HTR-8/SVneo (cell line): ENCODE measurements around the gene YIPF3.
"Not testable (repeated sequence)": the region's sequence is repeated elsewhere in the genome, so short reads cannot be mapped to it uniquely, and the experiment has no call there.

Experiments used
- DNase-seq: peaks from one replicate; pipeline ENCODE4 v3.0.0; 2011; ENCODE audit warnings: low spot score, mixed read lengths; ENCODE audit not compliant: insufficient read length
- FAIRE-seq: peaks from 2 replicates; lab custom pipeline; 2011; peaks lifted over from hg19 to GRCh38; lab: Jason Lieb, UNC

The YIPF3 gene

DNA sequence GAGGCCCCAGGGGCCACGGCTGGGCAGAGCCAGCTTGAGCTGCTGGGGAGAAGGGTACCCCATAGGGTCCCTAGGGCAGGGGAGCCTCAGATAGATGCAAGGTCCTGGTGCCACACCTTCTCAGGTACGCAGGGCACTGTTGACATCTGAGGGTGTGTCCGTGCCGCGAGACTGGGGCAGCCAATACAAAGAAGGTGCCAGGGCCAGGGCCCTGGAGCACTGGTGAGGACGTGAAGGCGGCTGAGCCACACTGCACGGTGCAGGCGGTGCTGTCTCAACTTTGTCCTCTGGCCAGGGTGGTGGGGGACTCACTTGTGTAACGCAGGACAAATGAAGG lies 5.9 kb downstream of the YIPF3 start:
- no peak for DNase-seq
- no peak for FAIRE-seq

DNA sequence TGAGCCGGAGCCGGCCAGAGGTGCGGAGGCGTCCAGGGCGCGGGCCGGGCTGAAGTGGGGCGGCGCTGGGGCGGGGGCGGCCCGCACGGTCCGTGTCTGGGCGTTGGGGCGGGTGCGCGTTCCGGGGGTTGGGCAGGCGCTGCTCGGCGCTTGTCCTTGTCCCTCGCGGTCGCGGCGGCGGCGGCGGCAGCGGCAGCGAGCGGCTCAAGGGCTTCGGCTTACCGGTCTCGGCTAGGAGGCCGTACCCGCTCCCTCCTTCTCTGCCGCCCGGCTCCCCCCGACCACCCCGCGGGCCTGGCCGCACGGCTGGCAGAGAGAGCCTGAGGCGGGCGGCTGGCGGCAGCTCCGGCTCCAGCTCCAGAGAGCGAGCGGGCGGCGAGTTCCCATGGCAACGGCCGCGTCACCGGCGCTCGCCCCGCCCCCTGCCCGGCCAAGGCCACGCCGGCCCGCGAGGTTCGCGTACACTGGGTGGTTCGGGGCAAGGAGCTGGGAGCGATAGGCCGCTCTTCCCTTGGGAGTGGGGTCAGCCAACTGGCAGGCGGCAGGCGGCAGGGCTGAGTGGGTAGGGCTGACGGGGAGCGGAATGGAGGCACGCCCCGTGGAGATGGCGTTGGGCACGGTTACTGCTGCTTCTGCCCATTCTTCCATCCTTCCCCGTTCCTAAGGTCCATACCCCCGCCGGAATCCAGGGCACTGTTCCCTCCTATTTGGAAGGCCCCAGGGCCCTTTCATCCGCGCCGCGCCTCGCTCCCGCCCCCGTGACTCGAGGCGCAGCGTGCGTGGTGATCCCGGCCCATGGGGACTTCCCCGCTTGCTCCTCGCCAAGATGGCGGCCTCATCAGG lies 6.5 kb downstream of the YIPF3 start, which contains the start of gene LRRC73:
TSS of gene LRRC73 (minus strand) at position 363 of the 843 bp plus-strand sequence. CDS start 561 bp downstream, outside the sequence.
- DNase-seq: peak; percentile 80
- peak; percentile 96 for FAIRE-seq

- DNase-seq (no peak), FAIRE-seq (peak; percentile 51)
Measured at GRCh38 chr6:43509142-43509983, 7.4 kb downstream of the YIPF3 start.

DNA sequence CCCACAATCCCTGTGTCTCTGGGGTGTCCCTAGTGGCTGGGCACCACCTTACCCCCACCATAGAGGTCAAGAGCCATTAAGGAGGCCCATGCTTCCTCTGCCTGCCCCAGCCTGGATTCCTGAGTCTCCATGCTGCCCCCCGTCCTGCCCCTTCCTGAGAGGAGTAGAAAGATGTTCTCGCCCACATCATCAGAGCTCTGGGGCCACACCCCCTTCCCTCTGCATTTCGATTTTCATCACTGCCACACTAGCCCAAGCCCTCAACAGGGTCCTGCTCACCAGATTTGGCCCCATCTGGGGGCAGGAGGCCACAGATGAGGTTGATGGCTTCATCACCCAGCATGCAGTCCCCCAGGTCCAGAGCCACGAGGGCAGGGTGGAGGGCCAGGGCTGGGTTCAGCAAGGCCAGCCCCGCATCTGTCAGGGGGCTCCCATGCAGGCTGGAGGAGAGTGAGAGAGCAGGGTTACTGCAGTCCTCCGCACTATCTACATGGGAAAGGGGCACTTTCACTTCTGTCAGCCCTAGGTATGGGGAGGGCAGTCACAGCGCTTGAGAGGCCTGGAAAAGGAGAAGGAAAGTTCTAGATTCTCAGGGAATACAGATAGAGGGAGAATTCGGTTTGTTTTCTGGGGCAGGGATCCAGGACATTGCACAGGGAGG lies 8.1 kb downstream of the YIPF3 start:
- no peak for FAIRE-seq
- no peak for DNase-seq

- DNase-seq (peak; percentile 77), FAIRE-seq (peak; percentile 94)
Measured at GRCh38 chr6:43506667-43507471, 9.9 kb downstream of the YIPF3 start.

- FAIRE-seq (no peak), DNase-seq (no peak)
Measured at GRCh38 chr6:43506171-43506570, 10.6 kb downstream of the YIPF3 start.

DNA sequence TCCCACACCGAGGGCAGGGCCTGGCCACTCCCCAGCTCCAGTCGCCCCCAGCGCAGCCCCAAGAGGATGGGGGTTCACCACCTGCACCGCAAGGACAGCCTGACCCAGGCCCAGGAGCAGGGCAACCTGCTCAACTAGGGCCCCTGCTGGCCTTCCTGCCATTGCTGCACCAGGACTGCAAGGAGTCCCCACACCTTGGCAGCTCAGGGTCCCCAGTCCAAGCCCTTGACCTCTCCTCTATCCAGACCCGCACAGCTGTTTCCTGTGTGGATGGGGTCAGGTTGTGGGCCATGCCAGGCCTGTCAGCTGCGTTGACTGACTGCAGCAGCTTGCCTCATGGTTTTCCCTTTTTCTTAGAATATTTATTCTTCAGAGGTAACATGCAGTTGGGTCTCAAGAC lies 11.0 kb downstream of the YIPF3 start:
- FAIRE-seq: no peak

DNA sequence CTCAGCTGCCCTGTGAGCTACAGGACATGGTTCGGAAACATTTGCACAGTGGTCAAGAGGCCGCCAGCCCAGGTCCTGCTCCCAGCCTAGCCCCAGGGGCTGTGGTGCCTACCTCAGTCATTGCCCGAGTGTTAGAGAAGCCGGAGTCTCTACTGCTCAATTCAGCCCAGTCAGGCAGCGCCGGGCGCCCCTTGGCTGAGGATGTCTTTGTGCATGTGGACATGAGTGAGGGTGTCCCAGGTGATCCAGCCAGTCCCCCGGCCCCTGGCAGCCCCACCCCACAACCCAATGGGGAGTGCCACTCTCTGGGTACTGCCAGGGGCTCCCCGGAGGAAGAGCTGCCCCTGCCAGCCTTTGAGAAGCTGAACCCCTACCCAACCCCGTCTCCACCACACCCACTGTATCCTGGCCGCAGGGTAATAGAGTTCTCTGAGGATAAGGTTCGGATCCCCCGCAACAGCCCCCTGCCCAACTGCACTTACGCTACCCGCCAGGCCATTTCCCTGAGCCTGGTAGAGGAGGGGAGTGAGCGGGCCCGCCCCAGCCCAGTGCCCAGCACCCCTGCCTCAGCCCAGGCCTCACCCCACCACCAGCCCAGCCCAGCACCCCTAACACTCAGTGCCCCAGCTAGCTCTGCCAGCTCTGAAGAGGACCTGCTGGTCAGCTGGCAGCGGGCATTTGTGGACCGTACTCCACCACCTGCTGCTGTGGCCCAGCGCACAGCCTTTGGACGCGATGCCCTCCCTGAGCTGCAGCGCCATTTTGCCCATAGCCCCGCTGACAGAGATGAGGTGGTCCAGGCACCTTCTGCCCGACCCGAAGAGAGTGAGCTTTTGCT lies 11.8 kb downstream of the YIPF3 start:
- DNase-seq (no peak), FAIRE-seq (no peak)

More for the DNA sequence above, 11.0 kb downstream of the YIPF3 start:
- DNase-seq: no peak

GRCh38 chr6:43503443-43503842 lies 13.3 kb downstream of the YIPF3 start:
- FAIRE-seq (no peak), DNase-seq (no peak)

DNA sequence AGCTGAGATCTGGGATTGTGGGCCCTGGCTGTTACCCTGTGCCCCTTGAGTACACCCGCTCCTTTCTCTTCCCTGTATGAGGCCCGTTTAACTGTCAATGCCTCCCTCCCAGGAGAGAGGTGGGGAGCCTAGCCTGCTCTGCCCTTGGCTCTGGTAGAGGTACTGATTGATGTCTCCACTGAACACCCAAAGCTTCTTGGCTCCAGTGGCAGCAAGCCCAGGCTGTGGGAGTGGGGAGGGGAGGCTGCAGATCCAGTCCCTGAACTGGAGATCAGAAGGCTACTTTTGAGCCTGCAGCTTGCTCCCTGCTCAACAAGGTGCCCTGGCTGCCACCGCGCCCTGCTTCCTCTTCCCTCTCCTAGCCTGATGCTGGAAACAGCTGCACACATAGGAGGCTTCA lies 14.1 kb downstream of the YIPF3 start:
- DNase-seq (no peak), FAIRE-seq (no peak)

DNA sequence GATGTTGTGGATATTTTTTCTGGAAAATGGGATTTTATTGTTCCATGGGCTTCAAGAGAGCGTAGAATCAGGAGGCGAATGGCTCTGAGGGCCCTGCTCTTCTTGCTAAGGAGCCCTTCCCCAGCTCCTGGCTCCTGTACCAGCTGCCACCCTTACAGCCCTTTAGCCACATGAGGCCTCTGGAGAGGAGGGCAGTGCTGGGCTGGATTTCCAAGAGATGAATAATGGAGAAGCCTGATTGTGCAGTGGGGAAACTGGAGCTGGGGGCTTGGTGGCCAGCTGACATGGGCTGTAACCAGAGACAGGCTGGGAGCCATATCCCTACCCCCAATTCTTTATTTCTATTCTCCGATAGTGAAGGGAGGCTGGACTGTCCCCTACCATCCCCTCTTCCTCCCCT lies 15.8 kb downstream of the YIPF3 start:
- no peak for FAIRE-seq
- DNase-seq: no peak

DNA sequence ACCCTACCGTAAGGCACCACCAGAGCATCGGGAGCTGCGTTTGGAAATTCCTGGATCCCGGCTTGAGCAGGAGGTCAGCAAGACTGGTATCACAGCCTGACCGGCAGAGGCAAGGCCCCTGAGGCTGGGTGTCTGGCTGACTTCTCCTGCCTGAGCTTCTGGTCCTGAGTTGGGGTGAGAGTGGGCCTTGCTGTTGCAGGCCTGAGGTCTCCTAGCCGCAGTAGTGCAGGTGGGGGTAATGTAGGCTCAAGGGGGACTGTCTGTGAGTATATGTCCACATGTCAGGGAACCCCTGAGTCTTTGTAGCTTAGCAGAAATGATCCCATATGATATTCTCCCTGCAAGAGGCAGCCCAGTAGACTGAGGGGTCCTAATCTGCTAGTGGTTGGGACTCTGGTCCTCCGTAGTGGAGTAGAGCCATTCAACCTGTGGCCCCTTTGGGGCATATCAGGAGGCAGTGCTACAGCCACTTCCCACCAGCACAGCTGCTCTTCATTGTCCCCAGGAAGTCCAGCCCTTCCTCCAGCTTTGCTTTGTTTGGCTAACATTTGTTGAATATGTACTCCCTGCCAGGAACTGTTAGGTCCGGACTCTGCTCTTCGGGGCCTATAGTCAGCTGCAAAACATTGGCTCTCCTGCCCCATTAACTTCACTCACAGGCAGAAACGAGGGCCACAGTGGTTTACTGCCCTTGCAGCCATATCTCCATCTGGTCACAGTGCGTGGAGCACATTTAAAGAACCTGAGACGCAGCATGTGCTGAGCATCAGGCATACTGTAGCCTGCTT lies 17.5 kb downstream of the YIPF3 start:
- no peak for DNase-seq
- no peak for FAIRE-seq

DNA sequence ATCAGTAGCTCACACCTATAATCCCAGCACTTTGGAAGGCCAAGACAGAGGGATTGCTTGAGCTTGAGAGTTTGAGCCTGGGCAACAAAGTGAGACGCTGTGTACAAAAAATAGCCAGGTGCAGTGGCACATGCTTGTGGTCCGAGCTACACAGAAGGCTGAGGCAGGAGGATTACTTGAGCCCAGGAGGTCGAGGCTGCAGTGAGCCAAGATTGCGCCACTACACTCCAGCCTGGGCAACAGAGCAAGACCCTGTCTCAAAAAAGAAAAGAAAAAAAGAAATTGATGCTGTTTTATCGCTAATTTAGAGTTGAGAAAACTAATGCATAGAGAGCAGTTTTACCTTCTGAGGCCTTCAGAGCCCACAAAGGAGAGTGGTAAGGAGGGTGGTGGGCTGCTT lies 18.4 kb downstream of the YIPF3 start:
- not testable (repeated sequence) for FAIRE-seq

DNA sequence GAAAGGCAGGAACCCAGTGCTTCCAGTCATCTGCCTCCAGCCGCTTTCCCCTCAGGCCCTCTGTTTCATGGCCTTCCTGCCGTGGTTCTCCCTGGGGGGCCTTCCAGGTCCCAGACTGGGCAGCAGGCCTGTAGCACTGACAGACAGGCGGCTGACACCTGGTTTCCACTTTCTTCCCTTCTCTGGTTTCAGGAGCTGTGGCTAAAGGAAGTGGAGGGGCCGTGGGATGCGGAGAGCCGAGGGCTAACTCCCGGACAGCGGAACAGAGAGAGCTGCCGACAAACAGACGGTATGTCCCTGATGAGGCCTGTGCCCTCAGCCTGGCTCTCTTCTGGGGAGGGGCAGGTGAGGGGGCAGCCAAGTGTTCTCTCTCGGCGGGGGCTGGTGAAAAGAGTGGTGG lies 19.0 kb downstream of the YIPF3 start:
- DNase-seq (no peak), FAIRE-seq (no peak)

More for the DNA sequence above, 18.4 kb downstream of the YIPF3 start:
- not testable (repeated sequence) for DNase-seq

DNA sequence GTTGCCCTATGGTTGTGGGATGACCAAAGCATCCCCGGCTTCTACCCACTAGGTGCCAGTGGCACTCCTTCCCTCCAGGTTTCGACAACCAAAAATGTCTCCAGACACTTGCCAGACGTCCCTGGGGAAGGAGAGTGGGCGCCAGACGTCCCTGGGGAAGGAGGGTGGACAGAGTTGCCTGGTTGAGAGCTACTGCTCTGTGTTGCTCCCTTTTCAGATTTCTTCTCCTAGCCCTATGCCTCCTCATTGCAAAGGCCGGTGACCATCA lies 19.7 kb downstream of the YIPF3 start:
- DNase-seq: no peak
- FAIRE-seq: no peak

DNA sequence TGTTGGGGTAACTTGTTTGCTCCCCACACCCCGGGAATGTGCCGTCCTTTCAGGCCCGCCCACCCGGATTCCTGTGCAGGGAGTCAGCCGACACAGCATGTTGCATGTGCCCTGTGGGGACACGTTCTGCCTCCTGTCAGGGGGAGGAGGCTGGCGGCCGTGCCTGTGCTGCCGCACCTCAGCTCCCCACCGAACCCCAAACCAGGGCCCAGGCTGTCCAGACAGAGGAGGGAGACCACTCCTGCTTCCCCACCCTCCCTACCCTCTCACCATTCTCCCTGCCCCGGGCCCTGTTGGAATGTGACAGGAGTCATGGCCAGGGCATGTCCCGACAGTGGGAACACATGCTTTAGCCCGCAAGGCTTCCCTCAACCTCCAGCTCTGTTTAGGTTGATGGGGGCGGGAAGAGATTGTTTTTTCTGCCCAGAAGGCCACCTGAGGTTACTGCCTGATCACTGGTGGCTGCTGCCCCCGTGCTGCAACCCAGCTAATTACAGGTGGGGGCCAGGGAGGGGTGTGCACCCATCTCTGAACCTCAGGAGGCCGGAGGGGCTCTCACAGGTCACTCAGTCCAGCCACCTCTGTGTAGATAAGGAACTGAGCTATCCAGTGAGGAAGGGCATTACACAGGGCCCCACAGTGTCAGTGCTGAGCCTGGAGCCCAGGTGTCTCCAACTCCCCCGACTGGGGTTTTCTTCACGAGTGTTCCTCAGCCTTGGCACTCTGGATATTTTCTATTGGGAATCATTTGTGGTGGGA lies 20.2 kb downstream of the YIPF3 start:
- DNase-seq: peak; percentile 81
- peak; percentile 92 for FAIRE-seq

GRCh38 chr6:43495409-43495941 lies 21.3 kb downstream of the YIPF3 start:
- no peak for FAIRE-seq
- DNase-seq: no peak

DNA sequence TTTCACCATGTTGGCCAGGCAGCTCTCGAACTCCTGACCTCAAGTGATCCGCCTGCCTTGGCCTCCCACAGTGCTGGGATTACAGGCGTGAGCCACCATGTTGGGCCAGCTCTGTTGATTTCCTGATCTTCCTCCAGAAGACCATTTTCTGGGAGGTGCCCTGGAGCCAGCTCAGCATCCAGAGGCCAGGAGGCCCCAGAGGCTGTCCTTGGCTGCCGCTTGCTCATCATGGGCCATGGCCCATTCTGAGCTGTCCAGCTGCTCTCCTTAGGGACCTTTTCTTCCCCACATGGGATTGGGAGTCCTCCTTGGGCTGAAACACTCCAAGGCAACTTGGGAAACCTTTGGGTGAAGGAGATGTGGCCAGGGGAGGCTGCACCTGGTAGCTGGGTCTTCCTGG lies 22.0 kb downstream of the YIPF3 start:
- no peak for FAIRE-seq
- DNase-seq: no peak
